Measurements from ENCODE around the gene MSL1.

MSL1 gene

DNA sequence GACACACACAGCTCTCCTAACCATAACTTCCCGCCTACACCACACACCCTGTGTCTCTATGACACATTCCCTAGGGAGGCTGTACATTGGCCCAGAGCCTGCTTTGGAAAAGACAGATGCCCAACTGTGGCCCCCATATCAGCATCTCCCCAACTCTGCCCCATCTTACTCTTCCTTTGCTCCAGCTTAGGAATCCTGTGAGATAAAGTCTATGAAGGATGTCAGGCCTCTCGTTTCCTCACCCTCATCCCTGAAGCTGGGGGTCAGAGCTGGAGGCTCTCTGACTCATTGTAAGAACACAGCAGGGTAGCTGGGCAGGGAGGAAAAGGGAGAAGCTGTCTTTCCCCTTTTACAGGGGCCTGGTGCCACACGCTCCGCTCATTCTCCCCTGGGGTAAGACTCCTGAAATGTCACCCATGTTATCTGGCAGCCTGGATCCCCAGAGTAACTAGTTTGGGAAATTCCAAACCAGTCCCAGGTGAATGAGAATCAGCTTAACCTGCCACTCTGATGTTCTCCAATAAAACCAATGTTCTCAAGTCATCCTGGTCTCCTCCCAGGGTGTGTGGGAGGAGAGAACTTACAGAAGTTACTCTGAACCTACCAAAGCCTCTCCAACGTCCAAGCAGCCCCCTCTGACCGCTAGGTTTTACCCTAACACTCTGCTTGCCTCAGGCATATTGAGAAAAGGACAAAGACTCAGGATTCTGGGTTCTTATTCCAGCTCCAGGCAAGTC lies 58.3 kb downstream of the MSL1 start:
- no peak for DNase-seq

- DNase-seq: no peak
Observed at GRCh38 chr17:40180694-40181093, 58.9 kb downstream of the MSL1 start.

- no peak for DNase-seq
Observed at GRCh38 chr17:40181205-40181604, 59.4 kb downstream of the MSL1 start.

GRCh38 chr17:40182606-40183005 lies 60.8 kb downstream of the MSL1 start:
- DNase-seq: no peak
